Measurements from ENCODE around the gene LMOD2. TPM values are rescaled to one million over a fixed set of nuclear protein-coding genes. Genes with fewer than 3 reads are reported as not detected.

LMOD2 gene
- total and polyA plus RNA-seq, 2 experiments from 2014 or later, result not detected

- H3K9me3 Mint-ChIP-seq, result no peaks in the 10 kb centered on the region
- DNase-seq (ENCODE audit: low spot score), result no peak
- Histone ChIP-seq H3F3A (replicated peaks; ENCODE audit: low read depth) (no peaks in the 10 kb centered on the region), H3K79me2 (replicated peaks; ENCODE audit: insufficient read depth) (no peaks in the 10 kb centered on the region), H3K27ac (ENCODE audit: low read depth) (no peak overlapping the region), H3K4me2 (no peak overlapping the region), H3K9me2 (ENCODE audit: insufficient read depth) (no peaks in the 10 kb centered on the region), H3K27me3 (ENCODE audit: insufficient read depth) (no peaks in the 10 kb centered on the region), H3K4me1 (ENCODE audit: insufficient read depth) (no peaks in the 10 kb centered on the region), H2AFZ (no peak overlapping the region), H3K36me3 (ENCODE audit: insufficient read depth) (no peaks in the 10 kb centered on the region), H3K4me3 (no peak overlapping the region), H4K20me1 (replicated peaks; ENCODE audit: insufficient read depth) (no peaks in the 10 kb centered on the region)
- TF ChIP-seq CTCF (conservative IDR thresholded peaks at IDR 0.05; ENCODE audit: low read depth in 2 of 2) (no peak), ZNF331 (CRISPR knock-in tag; IDR thresholded peaks at IDR 0.05; ENCODE audit: low read depth) (no peak), NANOG (IDR thresholded peaks at IDR 0.05; ENCODE audit: borderline replicate concordance) (no peak), ZNF462 (CRISPR knock-in tag; IDR thresholded peaks at IDR 0.05) (no peak), POLR2AphosphoS5 (IDR thresholded peaks at IDR 0.05; ENCODE audit: low read depth) (no peak), JUNB (IDR thresholded peaks at IDR 0.05; ENCODE audit: unreplicated experiment) (no peak), STAT1 (IDR thresholded peaks at IDR 0.05; ENCODE audit: unreplicated experiment) (no peak), EZH2 (IDR thresholded peaks at IDR 0.05; ENCODE audit: low read depth, unreplicated experiment) (no peak), REST (IDR thresholded peaks at IDR 0.05; ENCODE audit: unreplicated experiment) (no peak), ETS1 (IDR thresholded peaks at IDR 0.05) (no peak), EZH2phosphoT487 (IDR thresholded peaks at IDR 0.05; ENCODE audit: unreplicated experiment) (no peak), CREB1 (CRISPR knock-in tag; IDR thresholded peaks at IDR 0.05; ENCODE audit: low read depth) (no peak)
- no peak for ATAC-seq
- no peak overlapping the region for H3K4me3 Mint-ChIP-seq
- H3K36me3 Mint-ChIP-seq (ENCODE audit: low read depth), result no peaks in the 10 kb centered on the region
- H3K4me1 Mint-ChIP-seq, result peaks cover 12% of the 10 kb centered on the region
- H3K27ac Mint-ChIP-seq, result no peak overlapping the region
- H3K27me3 Mint-ChIP-seq (ENCODE audit: insufficient read depth, low read depth, poor library complexity), result peaks cover 2% of the 10 kb centered on the region
Observed at GRCh38 chr7:123633553-123633952, 22.1 kb upstream of the LMOD2 start.
